Activated B cell treated with CpG ODN at 0.5 μM for 24 hours (primary cell): ENCODE data around the gene BICDL1. TPM values are rescaled to one million over a fixed set of nuclear protein-coding genes. Genes with fewer than 3 reads are reported as not detected.

Experiments used
- ATAC-seq: fragments of 200-7000 bp; cut with Tn5 transposase; one replicate; pipeline ENCODE4 v1.10.0; 2021; ENCODE audit warnings: low read depth, mild to moderate bottlenecking, moderate library complexity
- CTCF ChIA-PET: fragments of 350-600 bp; sonication (Branson Sonifier 250); formaldehyde crosslinking; loops from one replicate; lab custom pipeline; 2021; ENCODE audit warnings: antibody characterized with exemption; lab: Charles Lee
- POLR2A ChIA-PET: fragments of 350-600 bp; sonication (Branson Sonifier 250); formaldehyde crosslinking; loops from one replicate; lab custom pipeline; 2021; ENCODE audit warnings: antibody characterized with exemption; lab: Charles Lee
- DNase-seq: peaks from one replicate; pipeline ENCODE4 v3.0.0; 2022
- H3K27ac Mint-ChIP-seq: one replicate; pipeline ENCODE4 v1.8.0; 2020; ENCODE audit warnings: mixed read lengths
- H3K27me3 Mint-ChIP-seq: one replicate; pipeline ENCODE4 v1.8.0; 2021; ENCODE audit warnings: mixed read lengths
- H3K36me3 Mint-ChIP-seq: one replicate; pipeline ENCODE4 v1.8.0; 2021; ENCODE audit warnings: low read depth, mixed read lengths
- H3K4me1 Mint-ChIP-seq: one replicate; pipeline ENCODE4 v1.8.0; 2021; ENCODE audit warnings: mixed read lengths
- H3K4me3 Mint-ChIP-seq: one replicate; pipeline ENCODE4 v1.8.0; 2020; ENCODE audit warnings: mild to moderate bottlenecking, mixed read lengths
- H3K9me3 Mint-ChIP-seq: one replicate; pipeline ENCODE4 v1.8.0; 2020; ENCODE audit warnings: mixed read lengths
- CTCF ChIP-seq: fragments of 200-600 bp; IDR thresholded peaks from one replicate; pipeline ENCODE4 v1.8.0; 2022; ENCODE audit warnings: antibody characterized with exemption, mild to moderate bottlenecking
- intact Hi-C: fragments of 100-400 bp; cut with micrococcal nuclease; formaldehyde crosslinking; loops from one replicate; pipeline ENCODE4 v1.15.1; 2024
- total RNA-seq: library from RNA; stranded (reverse); gene quantifications from 2 replicates; pipeline ENCODE4 v1.2.3, GENCODE V29; 2022

Gene BICDL1
- total RNA-seq, 1 donor from 2014 or later: 16.8 TPM

- ATAC-seq (no peak), DNase-seq (no peak)
- peaks cover 12% of the 10 kb centered on the region for H3K36me3 Mint-ChIP-seq
- no peaks in the 10 kb centered on the region for H3K4me1 Mint-ChIP-seq
- H3K4me3 Mint-ChIP-seq: no peak overlapping the region
- no peak overlapping the region for H3K27ac Mint-ChIP-seq
- no peaks in the 10 kb centered on the region for H3K9me3 Mint-ChIP-seq
- ChIA-PET POLR2A (no interaction called here), CTCF (interaction anchor here (0.6 kb wide), 1 partner anchor 20 kb away, joined by 3 read pairs; no protein-coding TSS in a partner anchor)
- H3K27me3 Mint-ChIP-seq: no peaks in the 10 kb centered on the region
- intact Hi-C loops: no loop called here
- no peak for TF ChIP-seq CTCF
Measured at GRCh38 chr12:120065472-120065871, 76.4 kb downstream of the BICDL1 start.

- ATAC-seq (no peak), DNase-seq (no peak)
- Mint-ChIP-seq H3K27ac (no peak overlapping the region), H3K36me3 (peaks cover 13% of the 10 kb centered on the region), H3K27me3 (no peaks in the 10 kb centered on the region), H3K9me3 (no peaks in the 10 kb centered on the region), H3K4me1 (no peaks in the 10 kb centered on the region), H3K4me3 (no peak overlapping the region)
- TF ChIP-seq CTCF: no peak
- intact Hi-C loops: no loop called here
- POLR2A ChIA-PET: no interaction called here
- CTCF ChIA-PET: interaction anchor here (0.6 kb wide), 1 partner anchor 19 kb away, joined by 3 read pairs; no protein-coding TSS in a partner anchor
Measured at GRCh38 chr12:120066341-120066740, 77.3 kb downstream of the BICDL1 start.

- CTCF ChIA-PET: no interaction called here
- Mint-ChIP-seq H3K9me3 (no peaks in the 10 kb centered on the region), H3K36me3 (peaks cover 18% of the 10 kb centered on the region), H3K27ac (no peak overlapping the region), H3K4me1 (no peaks in the 10 kb centered on the region), H3K4me3 (no peak overlapping the region), H3K27me3 (no peaks in the 10 kb centered on the region)
- TF ChIP-seq CTCF: no peak
- intact Hi-C loops: no loop called here
- POLR2A ChIA-PET: no interaction called here
- DNase-seq (no peak), ATAC-seq (no peak)
Measured at GRCh38 chr12:120067084-120067869, 78.2 kb downstream of the BICDL1 start.

DNA sequence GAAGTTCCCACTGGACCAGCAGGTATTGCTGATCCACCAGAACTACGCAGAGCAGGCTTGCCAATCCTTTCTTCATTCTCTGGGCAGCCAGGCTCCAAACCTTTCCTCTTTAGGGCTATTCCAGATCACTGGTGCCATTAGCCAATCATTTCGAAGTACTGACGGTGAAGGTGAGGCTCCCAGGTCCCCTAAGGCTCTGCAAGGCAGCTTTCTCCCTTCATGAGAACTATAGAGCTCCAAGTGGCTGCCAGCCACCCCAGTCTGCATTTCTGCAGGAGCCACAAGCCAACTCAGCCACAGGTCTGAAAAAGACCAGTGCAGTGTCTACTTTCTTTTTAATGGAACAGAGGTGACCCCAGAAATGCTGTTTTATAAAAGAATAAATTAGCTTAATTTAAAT lies 78.9 kb downstream of the BICDL1 start:
- intact Hi-C loops: no loop called here
- ATAC-seq (no peak), DNase-seq (no peak)
- H3K4me1 Mint-ChIP-seq: no peaks in the 10 kb centered on the region
- ChIA-PET POLR2A (no interaction called here), CTCF (no interaction called here)
- no peak for TF ChIP-seq CTCF
- no peaks in the 10 kb centered on the region for H3K9me3 Mint-ChIP-seq
- H3K4me3 Mint-ChIP-seq: no peak overlapping the region
- H3K27ac Mint-ChIP-seq: no peak overlapping the region
- H3K36me3 Mint-ChIP-seq: peaks cover 21% of the 10 kb centered on the region
- H3K27me3 Mint-ChIP-seq: no peaks in the 10 kb centered on the region

DNA sequence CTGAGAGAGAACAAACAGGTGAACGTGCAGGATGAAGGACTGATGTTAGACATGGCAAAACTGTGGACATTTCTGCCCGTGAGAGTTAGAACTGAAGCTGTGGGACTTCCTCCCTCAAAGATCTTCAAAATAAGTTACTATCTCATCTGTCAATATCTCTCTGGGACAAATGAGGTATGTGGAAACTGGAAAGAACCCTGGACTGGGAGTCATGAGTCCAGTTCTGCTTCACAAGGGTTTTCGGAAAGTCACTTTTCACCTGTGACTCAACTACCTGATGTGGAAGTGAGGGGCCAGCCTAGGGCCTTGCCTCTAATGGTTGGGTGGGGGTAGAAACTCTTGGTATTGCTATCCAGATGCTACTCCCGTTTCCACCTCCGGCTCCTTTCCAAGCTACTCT lies 80.2 kb downstream of the BICDL1 start:
- Mint-ChIP-seq H3K27ac (no peak overlapping the region), H3K27me3 (no peaks in the 10 kb centered on the region)
- no peak for ATAC-seq

More for the DNA sequence above, 80.2 kb downstream of the BICDL1 start:
- Mint-ChIP-seq H3K36me3 (peaks cover 27% of the 10 kb centered on the region), H3K9me3 (no peaks in the 10 kb centered on the region), H3K4me1 (no peaks in the 10 kb centered on the region), H3K4me3 (no peak overlapping the region)
- no peak for DNase-seq
- no peak for TF ChIP-seq CTCF
- intact Hi-C loops: no loop called here
- POLR2A ChIA-PET: no interaction called here
- CTCF ChIA-PET: no interaction called here
